ENCODE results near the gene KSR2. TPM values are rescaled to one million over a fixed set of nuclear protein-coding genes. Genes with fewer than 3 reads are reported as not detected.

Gene KSR2
- total and polyA plus RNA-seq, 2 of the 13 experiments (the other 11 are each of a cell fraction or from before 2014, with no cell fraction given) = 0.02 TPM; not detected in 1

DNA sequence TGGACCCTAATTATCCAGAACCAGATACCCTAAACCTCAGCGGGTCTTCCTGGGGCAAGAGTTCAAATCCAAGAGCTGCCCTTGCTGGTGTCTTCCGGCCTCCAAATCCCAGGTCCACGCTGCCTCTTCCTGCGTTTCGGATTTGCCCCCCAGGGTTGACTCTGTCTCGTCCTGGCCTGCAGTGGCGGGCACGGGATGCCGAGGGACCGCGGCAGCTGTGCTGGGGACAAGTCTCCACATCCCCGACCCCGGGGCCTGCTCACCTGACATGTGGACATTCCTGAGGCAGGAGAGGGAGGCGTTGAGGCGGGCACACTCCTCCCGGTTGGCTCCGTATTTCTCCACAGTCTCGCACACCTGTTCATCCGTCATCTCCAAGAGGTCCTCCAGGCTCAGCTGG, 113.6 kb downstream of the KSR2 start:
- no peak for FAIRE-seq
- Histone ChIP-seq H3K9ac (ENCODE audit: insufficient read depth, low read depth, low read length) (no peak overlapping the region), H3K79me2 (ENCODE audit: insufficient read depth, low read length) (no peaks in the 10 kb centered on the region), H3K27ac (ENCODE audit: extremely low read length, insufficient read depth, low read length) (no peak overlapping the region), H3K4me1 (ENCODE audit: insufficient read depth, low read length) (peaks cover 15% of the 10 kb centered on the region), H3K4me2 (ENCODE audit: low read depth, low read length) (no peak overlapping the region), H2AFZ (ENCODE audit: low read length) (no peak overlapping the region), H4K20me1 (ENCODE audit: insufficient read depth, low read length) (no peaks in the 10 kb centered on the region), H3K9me3 (ENCODE audit: low read length) (peaks cover 6% of the 10 kb centered on the region; the same call in 1 of the 2 replicates), H3K36me3 (replicated peaks in 1 of 2; ENCODE audit: control insufficient read depth in 1 of 2, insufficient read depth in 2 of 2, low read length in 2 of 2) (no peaks in the 10 kb centered on the region), H3K4me3 (replicated peaks in 1 of 3; ENCODE audit: insufficient read depth in 1 of 3, low read depth in 2 of 3, low read length in 3 of 3) (no peak overlapping the region), H3K27me3 (ENCODE audit: control insufficient read depth in 1 of 2, insufficient read depth in 2 of 2, low read length in 2 of 2) (no peaks in the 10 kb centered on the region)
- POLR2A ChIA-PET = no interaction called here
- intact Hi-C loops (cut with micrococcal nuclease; ENCODE audit: unreplicated experiment) = no loop called here
- no peak for TF ChIP-seq MATR3 (CRISPR knock-in tag; IDR thresholded peaks at IDR 0.05)
- TF ChIP-seq, protein P1, sequence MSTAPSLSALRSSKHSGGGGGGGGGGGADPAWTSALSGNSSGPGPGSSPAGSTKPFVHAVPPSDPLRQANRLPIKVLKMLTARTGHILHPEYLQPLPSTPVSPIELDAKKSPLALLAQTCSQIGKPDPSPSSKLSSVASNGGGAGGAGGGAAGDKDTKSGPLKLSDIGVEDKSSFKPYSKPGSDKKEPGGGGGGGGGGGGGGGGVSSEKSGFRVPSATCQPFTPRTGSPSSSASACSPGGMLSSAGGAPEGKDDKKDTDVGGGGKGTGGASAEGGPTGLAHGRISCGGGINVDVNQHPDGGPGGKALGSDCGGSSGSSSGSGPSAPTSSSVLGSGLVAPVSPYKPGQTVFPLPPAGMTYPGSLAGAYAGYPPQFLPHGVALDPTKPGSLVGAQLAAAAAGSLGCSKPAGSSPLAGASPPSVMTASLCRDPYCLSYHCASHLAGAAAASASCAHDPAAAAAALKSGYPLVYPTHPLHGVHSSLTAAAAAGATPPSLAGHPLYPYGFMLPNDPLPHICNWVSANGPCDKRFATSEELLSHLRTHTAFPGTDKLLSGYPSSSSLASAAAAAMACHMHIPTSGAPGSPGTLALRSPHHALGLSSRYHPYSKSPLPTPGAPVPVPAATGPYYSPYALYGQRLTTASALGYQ (CRISPR knock-in tag; IDR thresholded peaks at IDR 0.05) = no peak
- no peak for TF ChIP-seq ZNF235 (CRISPR knock-in tag; IDR thresholded peaks at IDR 0.05; ENCODE audit: borderline replicate concordance)
- no peak for TF ChIP-seq NR3C1 (CRISPR knock-in tag; IDR thresholded peaks at IDR 0.05)
- TF ChIP-seq, protein P2, sequence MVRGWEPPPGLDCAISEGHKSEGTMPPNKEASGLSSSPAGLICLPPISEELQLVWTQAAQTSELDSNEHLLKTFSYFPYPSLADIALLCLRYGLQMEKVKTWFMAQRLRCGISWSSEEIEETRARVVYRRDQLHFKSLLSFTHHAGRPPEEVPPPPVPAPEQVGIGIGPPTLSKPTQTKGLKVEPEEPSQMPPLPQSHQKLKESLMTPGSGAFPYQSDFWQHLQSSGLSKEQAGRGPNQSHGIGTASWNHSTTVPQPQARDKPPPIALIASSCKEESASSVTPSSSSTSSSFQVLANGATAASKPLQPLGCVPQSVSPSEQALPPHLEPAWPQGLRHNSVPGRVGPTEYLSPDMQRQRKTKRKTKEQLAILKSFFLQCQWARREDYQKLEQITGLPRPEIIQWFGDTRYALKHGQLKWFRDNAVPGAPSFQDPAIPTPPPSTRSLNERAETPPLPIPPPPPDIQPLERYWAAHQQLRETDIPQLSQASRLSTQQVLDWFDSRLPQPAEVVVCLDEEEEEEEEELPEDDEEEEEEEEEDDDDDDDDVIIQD (CRISPR knock-in tag; IDR thresholded peaks at IDR 0.05; ENCODE audit: low read depth) = no peak
- TF ChIP-seq, protein P3, sequence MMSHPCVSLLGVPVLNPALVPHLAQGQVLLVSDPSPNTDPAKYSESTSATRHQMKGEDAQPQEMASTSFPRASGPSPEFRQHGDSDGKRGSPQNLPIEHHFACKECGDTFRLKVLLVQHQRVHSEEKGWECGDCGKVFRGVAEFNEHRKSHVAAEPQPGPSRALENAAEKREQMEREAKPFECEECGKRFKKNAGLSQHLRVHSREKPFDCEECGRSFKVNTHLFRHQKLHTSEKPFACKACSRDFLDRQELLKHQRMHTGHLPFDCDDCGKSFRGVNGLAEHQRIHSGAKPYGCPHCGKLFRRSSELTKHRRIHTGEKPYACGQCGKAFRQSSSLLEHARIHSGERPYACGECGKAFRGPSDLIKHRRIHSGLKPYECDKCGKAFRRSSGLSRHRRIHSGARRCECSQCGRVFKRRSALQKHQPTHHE (CRISPR knock-in tag; IDR thresholded peaks at IDR 0.05; ENCODE audit: borderline replicate concordance) = no peak
- TF ChIP-seq LCORL (IDR thresholded peaks at IDR 0.05) = no peak
- no peak for TF ChIP-seq LCORL (CRISPR knock-in tag; IDR thresholded peaks at IDR 0.05)
- TF ChIP-seq SNAPC2 (CRISPR knock-in tag; IDR thresholded peaks at IDR 0.05) = no peak
- no peak for TF ChIP-seq SKI (IDR thresholded peaks at IDR 0.05; ENCODE audit: partially characterized antibody)
- TF ChIP-seq, protein P4, sequence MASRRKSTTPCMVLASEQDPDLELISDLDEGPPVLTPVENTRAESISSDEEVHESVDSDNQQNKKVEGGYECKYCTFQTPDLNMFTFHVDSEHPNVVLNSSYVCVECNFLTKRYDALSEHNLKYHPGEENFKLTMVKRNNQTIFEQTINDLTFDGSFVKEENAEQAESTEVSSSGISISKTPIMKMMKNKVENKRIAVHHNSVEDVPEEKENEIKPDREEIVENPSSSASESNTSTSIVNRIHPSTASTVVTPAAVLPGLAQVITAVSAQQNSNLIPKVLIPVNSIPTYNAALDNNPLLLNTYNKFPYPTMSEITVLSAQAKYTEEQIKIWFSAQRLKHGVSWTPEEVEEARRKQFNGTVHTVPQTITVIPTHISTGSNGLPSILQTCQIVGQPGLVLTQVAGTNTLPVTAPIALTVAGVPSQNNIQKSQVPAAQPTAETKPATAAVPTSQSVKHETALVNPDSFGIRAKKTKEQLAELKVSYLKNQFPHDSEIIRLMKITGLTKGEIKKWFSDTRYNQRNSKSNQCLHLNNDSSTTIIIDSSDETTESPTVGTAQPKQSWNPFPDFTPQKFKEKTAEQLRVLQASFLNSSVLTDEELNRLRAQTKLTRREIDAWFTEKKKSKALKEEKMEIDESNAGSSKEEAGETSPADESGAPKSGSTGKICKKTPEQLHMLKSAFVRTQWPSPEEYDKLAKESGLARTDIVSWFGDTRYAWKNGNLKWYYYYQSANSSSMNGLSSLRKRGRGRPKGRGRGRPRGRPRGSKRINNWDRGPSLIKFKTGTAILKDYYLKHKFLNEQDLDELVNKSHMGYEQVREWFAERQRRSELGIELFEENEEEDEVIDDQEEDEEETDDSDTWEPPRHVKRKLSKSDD (CRISPR knock-in tag; IDR thresholded peaks at IDR 0.05; ENCODE audit: low read depth) = no peak
- TF ChIP-seq ISX (CRISPR knock-in tag; conservative IDR thresholded peaks at IDR 0.05) = no peak
- TF ChIP-seq SIN3A (IDR thresholded peaks at IDR 0.05; ENCODE audit: borderline replicate concordance, low read depth, low read length) = no peak
- TF ChIP-seq ZBTB8A (CRISPR knock-in tag; IDR thresholded peaks at IDR 0.05; ENCODE audit: borderline replicate concordance, low read depth) = no peak
- no peak for TF ChIP-seq CC2D1A (CRISPR knock-in tag; IDR thresholded peaks at IDR 0.05)
- TF ChIP-seq SAP130 (CRISPR knock-in tag; IDR thresholded peaks at IDR 0.05; ENCODE audit: low read depth) = no peak
- no peak for TF ChIP-seq RFX1 (IDR thresholded peaks at IDR 0.05)
- TF ChIP-seq NAIF1 (CRISPR knock-in tag; IDR thresholded peaks at IDR 0.05; ENCODE audit: borderline replicate concordance) = no peak
- in situ Hi-C loops (cut with HindIII; ENCODE audit: extremely low pct_ligation_motif_present, low pct_unique_long_range_greater_than_20kb) = no loop called here
- WGBS (ENCODE audit: low lambda C conversion rate) = 69% methylated on average over 15 of the region's 19 CpGs
- no peak for DNase-seq (ENCODE audit: low spot score)
- BruUV-seq (replicated peaks) = no TSS peak
- ATAC-seq = no peak
- CTCF ChIA-PET (ENCODE audit: low intra/inter-chr PET ratio, low total read pairs) = no interaction called here

Data from HepG2 (cell line).